ENCODE data around the gene CCDC127. TPM values are rescaled to one million over a fixed set of nuclear protein-coding genes. Genes with fewer than 3 reads are reported as not detected.

CCDC127 gene
- total and polyA plus RNA-seq, 5 donors, result 6.1 to 9.8 (median 8.1) TPM

- Histone ChIP-seq H3K27ac (ENCODE audit: low read length) (no peak overlapping the region), H3K4me3 (ENCODE audit: low read length) (no peak overlapping the region), H3K27me3 (ENCODE audit: control insufficient read depth, insufficient read depth) (no peaks in the 10 kb centered on the region), H3K4me1 (ENCODE audit: control insufficient read depth, insufficient read depth, low read length) (no peaks in the 10 kb centered on the region), H3K9me3 (ENCODE audit: control insufficient read depth, low read length) (no peaks in the 10 kb centered on the region)
- intact Hi-C loops (cut with DNase I), result no loop called here
- ATAC-seq, result peak; percentile 11 to 22
- no peak for DNase-seq
- WGBS, result 87% methylated on average over 23 of the region's 23 CpGs
Observed at GRCh38 chr5:162565-163337, 55.2 kb downstream of the CCDC127 start.

GRCh38 chr5:162190-162564 lies 55.8 kb downstream of the CCDC127 start:
- ATAC-seq (peak in 1 of 2 donors; percentile 30), DNase-seq (no peak)
- intact Hi-C loops (cut with DNase I), result no loop called here
- no peak overlapping the region for H3K27ac ChIP-seq (ENCODE audit: low read length)
- no peaks in the 10 kb centered on the region for H3K27me3 ChIP-seq (ENCODE audit: control insufficient read depth, insufficient read depth)
- H3K9me3 ChIP-seq (ENCODE audit: control insufficient read depth, low read length), result no peaks in the 10 kb centered on the region
- H3K4me3 ChIP-seq (ENCODE audit: low read length), result no peak overlapping the region
- H3K4me1 ChIP-seq (ENCODE audit: control insufficient read depth, insufficient read depth, low read length), result no peaks in the 10 kb centered on the region
- WGBS, result 88% methylated on average over 19 of the region's 19 CpGs

- ATAC-seq (peak in 1 of 2 donors; percentile 18), DNase-seq (no peak)
- 93% methylated on average over 17 of the region's 17 CpGs for WGBS
- Histone ChIP-seq H3K9me3 (ENCODE audit: control insufficient read depth, low read length) (no peaks in the 10 kb centered on the region), H3K4me1 (ENCODE audit: control insufficient read depth, insufficient read depth, low read length) (no peaks in the 10 kb centered on the region), H3K27me3 (ENCODE audit: control insufficient read depth, insufficient read depth) (no peaks in the 10 kb centered on the region), H3K4me3 (ENCODE audit: low read length) (no peak overlapping the region), H3K27ac (ENCODE audit: low read length) (no peak overlapping the region)
- intact Hi-C loops (cut with DNase I), result no loop called here
Observed at GRCh38 chr5:161803-162110, 56.2 kb downstream of the CCDC127 start.

- Histone ChIP-seq H3K4me3 (ENCODE audit: low read length) (no peak overlapping the region), H3K9me3 (ENCODE audit: control insufficient read depth, low read length) (no peaks in the 10 kb centered on the region), H3K27ac (ENCODE audit: low read length) (no peak overlapping the region), H3K4me1 (ENCODE audit: control insufficient read depth, insufficient read depth, low read length) (no peaks in the 10 kb centered on the region), H3K27me3 (ENCODE audit: control insufficient read depth, insufficient read depth) (no peaks in the 10 kb centered on the region)
- no peak for ATAC-seq
- intact Hi-C loops (cut with DNase I), result no loop called here
- no peak for DNase-seq
- 88% methylated on average over 23 of the region's 23 CpGs for WGBS
Observed at GRCh38 chr5:160921-161802, 56.8 kb downstream of the CCDC127 start.

- no peaks in the 10 kb centered on the region for H3K9me3 ChIP-seq (ENCODE audit: control insufficient read depth, low read length)
- DNase-seq (no peak), ATAC-seq (no peak)
- no peaks in the 10 kb centered on the region for H3K4me1 ChIP-seq (ENCODE audit: control insufficient read depth, insufficient read depth, low read length)
- intact Hi-C loops (cut with DNase I), result no loop called here
- H3K27ac ChIP-seq (ENCODE audit: low read length), result no peak overlapping the region
- no peaks in the 10 kb centered on the region for H3K27me3 ChIP-seq (ENCODE audit: control insufficient read depth, insufficient read depth)
- H3K4me3 ChIP-seq (ENCODE audit: low read length), result no peak overlapping the region
- 81% methylated on average over 14 of the region's 14 CpGs for WGBS
Observed at GRCh38 chr5:160173-160510, 57.8 kb downstream of the CCDC127 start.

GRCh38 chr5:159448-160172 lies 58.3 kb downstream of the CCDC127 start:
- 66% methylated on average over 19 of the region's 19 CpGs for WGBS
- Histone ChIP-seq H3K9me3 (ENCODE audit: control insufficient read depth, low read length) (no peaks in the 10 kb centered on the region), H3K27ac (ENCODE audit: low read length) (no peak overlapping the region), H3K4me3 (ENCODE audit: low read length) (no peak overlapping the region), H3K27me3 (ENCODE audit: control insufficient read depth, insufficient read depth) (no peaks in the 10 kb centered on the region), H3K4me1 (ENCODE audit: control insufficient read depth, insufficient read depth, low read length) (no peaks in the 10 kb centered on the region)
- no peak for DNase-seq
- intact Hi-C loops (cut with DNase I), result no loop called here
- no peak for ATAC-seq

GRCh38 chr5:158807-159447 lies 59.0 kb downstream of the CCDC127 start:
- intact Hi-C loops (cut with DNase I), result no loop called here
- H3K9me3 ChIP-seq (ENCODE audit: control insufficient read depth, low read length), result no peaks in the 10 kb centered on the region
- no peak for ATAC-seq
- H3K4me3 ChIP-seq (ENCODE audit: low read length), result no peak overlapping the region
- no peak for DNase-seq
- WGBS, result 82% methylated on average over 17 of the region's 17 CpGs
- H3K27ac ChIP-seq (ENCODE audit: low read length), result no peak overlapping the region
- H3K4me1 ChIP-seq (ENCODE audit: control insufficient read depth, insufficient read depth, low read length), result no peaks in the 10 kb centered on the region
- H3K27me3 ChIP-seq (ENCODE audit: control insufficient read depth, insufficient read depth), result no peaks in the 10 kb centered on the region

GRCh38 chr5:157801-158200 lies 60.2 kb downstream of the CCDC127 start:
- H3K27me3 ChIP-seq (ENCODE audit: control insufficient read depth, insufficient read depth), result peaks cover 3% of the 10 kb centered on the region
- H3K4me3 ChIP-seq (ENCODE audit: low read length), result no peak overlapping the region
- intact Hi-C loops (cut with DNase I), result no loop called here
- no peak for DNase-seq
- ATAC-seq, result no peak
- no peaks in the 10 kb centered on the region for H3K4me1 ChIP-seq (ENCODE audit: control insufficient read depth, insufficient read depth, low read length)
- H3K9me3 ChIP-seq (ENCODE audit: control insufficient read depth, low read length), result no peaks in the 10 kb centered on the region
- H3K27ac ChIP-seq (ENCODE audit: low read length), result no peak overlapping the region
- WGBS, result 78% methylated on average over 11 of the region's 11 CpGs

- Histone ChIP-seq H3K9me3 (ENCODE audit: control insufficient read depth, low read length) (no peaks in the 10 kb centered on the region), H3K4me1 (ENCODE audit: control insufficient read depth, insufficient read depth, low read length) (no peaks in the 10 kb centered on the region), H3K27ac (ENCODE audit: low read length) (no peak overlapping the region), H3K4me3 (ENCODE audit: low read length) (no peak overlapping the region), H3K27me3 (ENCODE audit: control insufficient read depth, insufficient read depth) (peaks cover 3% of the 10 kb centered on the region)
- no peak for ATAC-seq
- intact Hi-C loops (cut with DNase I), result no loop called here
- 90% methylated on average over 12 of the region's 12 CpGs for WGBS
- no peak for DNase-seq
Observed at GRCh38 chr5:157126-157715, 60.7 kb downstream of the CCDC127 start.

GRCh38 chr5:156411-157072 lies 61.4 kb downstream of the CCDC127 start:
- Histone ChIP-seq H3K4me3 (ENCODE audit: low read length) (no peak overlapping the region), H3K4me1 (ENCODE audit: control insufficient read depth, insufficient read depth, low read length) (no peaks in the 10 kb centered on the region), H3K27me3 (ENCODE audit: control insufficient read depth, insufficient read depth) (peaks cover 3% of the 10 kb centered on the region), H3K9me3 (ENCODE audit: control insufficient read depth, low read length) (no peaks in the 10 kb centered on the region), H3K27ac (ENCODE audit: low read length) (no peak overlapping the region)
- DNase-seq, result no peak
- intact Hi-C loops (cut with DNase I), result no loop called here
- no peak for ATAC-seq
- 86% methylated on average over 17 of the region's 17 CpGs for WGBS
